ENCODE results near the gene CARMIL3.

GRCh38 chr14:24063263-24063836 lies 11.5 kb downstream of the CARMIL3 start:
- TF ChIP-seq POLR2AphosphoS5 (IDR thresholded peaks at IDR 0.05; ENCODE audit: low read depth, low read length): no peak
- no peak for TF ChIP-seq POLR2A (IDR thresholded peaks at IDR 0.05; ENCODE audit: low read depth, low read length)
